IMR-90 (cell line): Measurements from ENCODE around the gene DMAP1. TPM values are rescaled to one million over a fixed set of nuclear protein-coding genes. Genes with fewer than 3 reads are reported as not detected.

Source experiments
- ATAC-seq: fragments of 200-7000 bp; cut with Tn5 transposase; 2 replicates; pipeline ENCODE4 v1.9.1; 2020; ENCODE audit warnings: low read depth, mild to moderate bottlenecking, moderate library complexity
- BruUV-seq: library from RNA; stranded (reverse); fragments of 400-500 nt; replicated peaks from 2 replicates; lab custom pipeline; 2021; lab: Mats Ljungman, UMichigan
- CTCF ChIA-PET: fragments of 300-600 bp; formaldehyde crosslinking; extraction: SDS; loops from one replicate; lab custom pipeline; 2021; ENCODE audit warnings: antibody characterized with exemption; lab: Yijun Ruan, JAX
- POLR2A ChIA-PET: fragments of 300-600 bp; sonication (Branson Sonifier 250); formaldehyde crosslinking; loops from one replicate; lab custom pipeline; 2022; ENCODE audit warnings: antibody characterized with exemption; ENCODE audit not compliant: unreplicated experiment; lab: Charles Lee
- DNase-seq: peaks from one replicate; pipeline ENCODE4 v3.0.0; 2013
- H2AFZ ChIP-seq: replicated peaks from 2 replicates; pipeline ENCODE3; 2013; ENCODE audit warnings: low read length, mild to moderate bottlenecking; ENCODE audit not compliant: poor library complexity
- H2AK5ac ChIP-seq: 2 replicates; pipeline ENCODE4 v1.6.1; 2013; ENCODE audit warnings: low read depth, low read length, inconsistent platforms
- H2AK9ac ChIP-seq: replicated peaks from 2 replicates; pipeline ENCODE3; 2013; ENCODE audit warnings: mild to moderate bottlenecking, low read depth, low read length, moderate library complexity; ENCODE audit not compliant: poor library complexity
- H2BK120ac ChIP-seq: 2 replicates; pipeline ENCODE4 v1.6.1; 2013; ENCODE audit warnings: low read depth, low read length, inconsistent platforms
- H2BK15ac ChIP-seq: 3 replicates; pipeline ENCODE4 v1.6.1; 2013; ENCODE audit warnings: low read depth, low read length, inconsistent platforms
- H2BK20ac ChIP-seq: 2 replicates; pipeline ENCODE4 v1.6.1; 2013; ENCODE audit warnings: low read depth, mild to moderate bottlenecking, inconsistent platforms, low read length, moderate library complexity
- H2BK5ac ChIP-seq: 2 replicates; pipeline ENCODE4 v1.6.1; 2013; ENCODE audit warnings: mild to moderate bottlenecking, low read depth, low read length, inconsistent platforms; ENCODE audit not compliant: poor library complexity, severe bottlenecking
- H3K14ac ChIP-seq: replicated peaks from 2 replicates; pipeline ENCODE4 v1.6.1; 2013; ENCODE audit warnings: low read depth, low read length, inconsistent platforms
- H3K18ac ChIP-seq: 2 replicates; pipeline ENCODE4 v1.6.1; 2013; ENCODE audit warnings: low read depth, low read length, control low read depth
- H3K23ac ChIP-seq: 2 replicates; pipeline ENCODE4 v1.6.1; 2013; ENCODE audit warnings: low read depth, low read length, inconsistent platforms
- H3K27ac ChIP-seq: 2 replicates; pipeline ENCODE4 v1.5.1; 2013; ENCODE audit warnings: mild to moderate bottlenecking, control low read depth, low read length; ENCODE audit not compliant: insufficient read depth
- H3K27me3 ChIP-seq: 2 replicates; pipeline ENCODE4 v1.6.1; 2013; ENCODE audit warnings: low read length; ENCODE audit not compliant: control insufficient read depth, insufficient read depth
- H3K36me3 ChIP-seq: 2 replicates; pipeline ENCODE4 v1.6.1; 2013; ENCODE audit warnings: low read length, mixed read lengths; ENCODE audit not compliant: control insufficient read depth, insufficient read depth
- H3K4ac ChIP-seq: 2 replicates; pipeline ENCODE4 v1.6.1; 2013; ENCODE audit warnings: low read depth, low read length, inconsistent platforms
- H3K4me1 ChIP-seq: 2 replicates; pipeline ENCODE4 v1.6.1; 2013; ENCODE audit warnings: low read length, mixed read lengths; ENCODE audit not compliant: control insufficient read depth, insufficient read depth
- H3K4me2 ChIP-seq: 2 replicates; pipeline ENCODE4 v1.6.1; 2013; ENCODE audit warnings: low read depth, mild to moderate bottlenecking, control low read depth, low read length, moderate library complexity
- H3K4me3 ChIP-seq: 2 replicates; pipeline ENCODE4 v1.5.1; 2013; ENCODE audit warnings: low read depth, mild to moderate bottlenecking, control low read depth, low read length, moderate library complexity; ENCODE audit not compliant: insufficient read depth
- H3K56ac ChIP-seq: 2 replicates; pipeline ENCODE4 v1.6.1; 2013; ENCODE audit warnings: low read length, inconsistent platforms; ENCODE audit not compliant: insufficient read depth; ENCODE audit errors: extremely low read depth
- H3K79me1 ChIP-seq, 2 experiments: 2 replicates each; pipeline ENCODE4 v1.6.1; 2013; ENCODE audit warnings: low read length in 2 of 2, inconsistent platforms in 1 of 2, low read depth in 1 of 2
- H3K9ac ChIP-seq: 2 replicates; pipeline ENCODE4 v1.6.1; 2013; ENCODE audit warnings: low read depth, low read length, control low read depth
- H3K9me1 ChIP-seq: 2 replicates; pipeline ENCODE4 v1.6.1; 2013; ENCODE audit warnings: low read length, inconsistent platforms; ENCODE audit not compliant: insufficient read depth
- H3K9me3 ChIP-seq: 2 replicates; pipeline ENCODE4 v1.6.1; 2013; ENCODE audit warnings: low read length; ENCODE audit not compliant: control insufficient read depth, insufficient read depth
- H4K20me1 ChIP-seq: 2 replicates; pipeline ENCODE4 v1.6.1; 2013; ENCODE audit warnings: low read length, inconsistent platforms; ENCODE audit not compliant: insufficient read depth
- H4K5ac ChIP-seq: 2 replicates; pipeline ENCODE4 v1.6.1; 2013; ENCODE audit warnings: mild to moderate bottlenecking, low read depth, low read length, control low read depth
- H4K8ac ChIP-seq, 2 experiments: 2 replicates each; pipeline ENCODE4 v1.6.1; 2013; ENCODE audit warnings: low read depth in 2 of 2, low read length in 2 of 2, control low read depth in 1 of 2, inconsistent platforms in 1 of 2
- H4K91ac ChIP-seq: 2 replicates; pipeline ENCODE4 v1.6.1; 2013; ENCODE audit warnings: low read depth, low read length, inconsistent platforms; ENCODE audit not compliant: insufficient read depth
- BHLHE40 ChIP-seq: fragments of 150-350 bp; IDR thresholded peaks from 2 replicates; pipeline ENCODE4 v1.6.1; 2016; ENCODE audit warnings: mild to moderate bottlenecking, low read depth, low read length
- CEBPB ChIP-seq: IDR thresholded peaks from 2 replicates; pipeline ENCODE4 v1.6.1; 2012; ENCODE audit warnings: low read depth, low read length, improper control_type of control experiment
- CHD1 ChIP-seq: IDR thresholded peaks from 2 replicates; pipeline ENCODE4 v1.6.1; 2012; ENCODE audit warnings: low read depth, low read length, improper control_type of control experiment
- CTCF ChIP-seq: conservative IDR thresholded peaks from 2 replicates; pipeline ENCODE4 v1.5.1; 2012; ENCODE audit warnings: mild to moderate bottlenecking, low read depth, low read length, improper control_type of control experiment
- FOS ChIP-seq: fragments of 150-350 bp; IDR thresholded peaks from 2 replicates; pipeline ENCODE4 v1.6.1; 2016; ENCODE audit warnings: low read depth, low read length
- MAFK ChIP-seq: IDR thresholded peaks from 2 replicates; pipeline ENCODE4 v1.6.1; 2012; ENCODE audit warnings: low read depth, low read length, improper control_type of control experiment
- MAZ ChIP-seq: IDR thresholded peaks from 2 replicates; pipeline ENCODE4 v1.6.1; 2012; ENCODE audit warnings: low read depth, mild to moderate bottlenecking, low read length, improper control_type of control experiment, moderate library complexity, borderline replicate concordance
- MXI1 ChIP-seq: IDR thresholded peaks from 2 replicates; pipeline ENCODE4 v1.6.1; 2012; ENCODE audit warnings: low read depth, mild to moderate bottlenecking, low read length, moderate library complexity, borderline replicate concordance
- NFE2L2 ChIP-seq: fragments of 150-350 bp; IDR thresholded peaks from 2 replicates; pipeline ENCODE4 v1.6.1; 2016; ENCODE audit warnings: low read depth, mild to moderate bottlenecking, low read length
- POLR2A ChIP-seq: IDR thresholded peaks from 2 replicates; pipeline ENCODE4 v1.6.1; 2012; ENCODE audit warnings: mild to moderate bottlenecking, low read depth, low read length
- RAD21 ChIP-seq: IDR thresholded peaks from 2 replicates; pipeline ENCODE4 v1.6.1; 2012; ENCODE audit warnings: low read length, improper control_type of control experiment
- RCOR1 ChIP-seq: IDR thresholded peaks from 2 replicates; pipeline ENCODE4 v1.6.1; 2012; ENCODE audit warnings: mild to moderate bottlenecking, low read length, improper control_type of control experiment; ENCODE audit not compliant: insufficient replicate concordance
- RFX5 ChIP-seq: IDR thresholded peaks from 2 replicates; pipeline ENCODE4 v1.8.0; 2012; ENCODE audit warnings: low read depth, mild to moderate bottlenecking, low read length, moderate library complexity
- SMC3 ChIP-seq: fragments of 150-350 bp; IDR thresholded peaks from 2 replicates; pipeline ENCODE4 v1.6.1; 2016; ENCODE audit warnings: low read depth, mild to moderate bottlenecking, antibody characterized with exemption, low read length, moderate library complexity
- USF2 ChIP-seq: fragments of 150-350 bp; IDR thresholded peaks from 2 replicates; pipeline ENCODE4 v1.6.1; 2017; ENCODE audit warnings: mild to moderate bottlenecking, antibody characterized with exemption, low read length, low read depth
- WGBS, 2 experiments: methylation state at CpG; one replicate each; pipeline versions ENCODE4 v1.1.5 to v1.1.7; 2013; ENCODE audit warnings: missing lambda C conversion rate in 2 of 2; ENCODE audit not compliant: insufficient read length in 1 of 2; ENCODE audit errors: extremely low coverage in 2 of 2; 5-methylcytosine and 5-hydroxymethylcytosine counted together
- dilution Hi-C: fragments of 300-500 bp; cut with HindIII; formaldehyde crosslinking; loops from one replicate; pipeline ENCODE4 v1.14.3; 2018; ENCODE audit warnings: low sequenced_read_pairs; ENCODE audit not compliant: unreplicated experiment
- in situ Hi-C: fragments of 300-500 bp; cut with MboI; formaldehyde crosslinking; loops from 3 replicates; pipeline ENCODE4 v1.14.3; 2019; ENCODE audit warnings: low sequenced_read_pairs, inconsistent platforms, mixed read lengths
- intact Hi-C: fragments of 100-400 bp; cut with micrococcal nuclease; formaldehyde crosslinking; loops from 2 replicates; pipeline ENCODE4 v1.10.0; 2022
- polyA plus RNA-seq, 3 experiments: library from polyadenylated mRNA; depleted of rRNA; stranded (reverse); fragments of >200 nt; gene quantifications; 2 replicates each; pipeline ENCODE4 v1.2.3, GENCODE V29; 2012; ENCODE audit warnings: low replicate concordance in 1 of 3
- total RNA-seq: library from RNA; depleted of rRNA; stranded (reverse); fragments of >200 nt; gene quantifications from 2 replicates; pipeline ENCODE4 v1.2.3, GENCODE V29; 2012

DMAP1 gene
- total and polyA plus RNA-seq, 2 of the 4 experiments (the other 2 are of a cell fraction), result 22.2 to 34.3 TPM

GRCh38 chr1:44240802-44241671 lies 27.8 kb downstream of the DMAP1 start:
- H3K36me3 ChIP-seq, result peaks cover 6% of the 10 kb centered on the region; the same call in 1 of the 2 replicates
- no TSS peak for BruUV-seq
- no peak overlapping the region for H3K18ac ChIP-seq
- H3K27ac ChIP-seq, result no peak overlapping the region
- no peak overlapping the region for H3K9ac ChIP-seq
- H4K8ac ChIP-seq, result no peak overlapping the region
- dilution Hi-C loops (no loop called here), in situ Hi-C loops (no loop called here), intact Hi-C loops (no loop called here)
- no peak overlapping the region for H3K4ac ChIP-seq
- H2AFZ ChIP-seq, result no peak overlapping the region
- peaks cover 0 to 3% of the 10 kb centered on the region in 2 experiments; a peak in 1 of 4 replicates for H3K79me1 ChIP-seq
- H3K23ac ChIP-seq, result no peak overlapping the region
- H2AK9ac ChIP-seq, result no peak overlapping the region
- no peak overlapping the region for H3K56ac ChIP-seq
- no peak overlapping the region for H3K4me2 ChIP-seq
- H3K9me1 ChIP-seq, result peaks cover 15% of the 10 kb centered on the region
- H2BK20ac ChIP-seq, result no peak overlapping the region
- no peak for ATAC-seq
- POLR2A ChIA-PET, result no interaction called here
- H3K27me3 ChIP-seq, result no peaks in the 10 kb centered on the region
- H3K4me3 ChIP-seq, result no peak overlapping the region
- no peak overlapping the region for H2BK5ac ChIP-seq
- no peak overlapping the region for H2BK15ac ChIP-seq
- H2BK120ac ChIP-seq, result no peak overlapping the region
- H3K9me3 ChIP-seq, result no peaks in the 10 kb centered on the region
- no peak overlapping the region for H4K91ac ChIP-seq
- WGBS, 2 experiments, result 77% methylated on average over 3 of the region's 9 CpGs; no CpG with 5 or more reads in 1 of the 2 experiments
- peaks cover 4% of the 10 kb centered on the region; the same call in 1 of the 2 replicates for H4K20me1 ChIP-seq
- no peak overlapping the region for H4K5ac ChIP-seq
- CTCF ChIA-PET, result no interaction called here
- H3K4me1 ChIP-seq, result peaks cover 11% of the 10 kb centered on the region
- DNase-seq, result no peak
- H3K14ac ChIP-seq, result no peak overlapping the region
- H2AK5ac ChIP-seq, result no peak overlapping the region
- TF ChIP-seq POLR2A (no peak), CTCF (no peak), CEBPB (no peak), RFX5 (no peak), FOS (no peak), MAZ (no peak), CHD1 (no peak), BHLHE40 (no peak), RAD21 (no peak), RCOR1 (no peak), USF2 (no peak), SMC3 (no peak), MAFK (no peak), NFE2L2 (no peak), MXI1 (no peak)
